OCI-LY7 (cell line): Measurements from ENCODE around the gene B3GLCT. TPM values are rescaled to one million over a fixed set of nuclear protein-coding genes. Genes with fewer than 3 reads are reported as not detected.

Experiments used
- BruUV-seq: library from RNA; stranded (reverse); fragments of 400-500 nt; replicated peaks from 2 replicates; lab custom pipeline; 2021; lab: Mats Ljungman, UMichigan
- CTCF ChIA-PET: fragments of 300-600 bp; sonication (Branson Sonifier 250); formaldehyde crosslinking; loops from one replicate; lab custom pipeline; 2022; ENCODE audit warnings: antibody characterized with exemption; ENCODE audit not compliant: unreplicated experiment; lab: Charles Lee
- POLR2A ChIA-PET: fragments of 300-600 bp; sonication (Branson Sonifier 250); formaldehyde crosslinking; loops from one replicate; lab custom pipeline; 2022; ENCODE audit warnings: antibody characterized with exemption; lab: Charles Lee
- DNase-seq: peaks from one replicate; pipeline ENCODE4 v3.0.0-alpha.2; 2015; ENCODE audit warnings: low spot score
- H2AFZ ChIP-seq: fragments of 200-600 bp; sonication (generic), shearing (Covaris generic); 2 replicates; pipeline ENCODE4 v1.6.1; 2014; ENCODE audit warnings: mild to moderate bottlenecking, antibody characterized with exemption, low read length, moderate library complexity
- H3K27ac ChIP-seq: fragments of 200-600 bp; sonication (generic); 2 replicates; pipeline ENCODE4 v1.5.1; 2014; ENCODE audit warnings: mixed run types, low read depth, mild to moderate bottlenecking, moderate library complexity, low read length, inconsistent platforms; ENCODE audit not compliant: poor library complexity, severe bottlenecking
- H3K36me3 ChIP-seq: fragments of 200-600 bp; sonication (generic); 2 replicates; pipeline ENCODE4 v1.6.1; 2014; ENCODE audit warnings: mild to moderate bottlenecking, antibody characterized with exemption, low read length, moderate library complexity, mixed read lengths; ENCODE audit not compliant: insufficient read depth
- H3K4me1 ChIP-seq: fragments of 200-600 bp; sonication (generic); 2 replicates; pipeline ENCODE4 v1.5.1; 2014; ENCODE audit warnings: mild to moderate bottlenecking, low read length; ENCODE audit not compliant: insufficient read depth, poor library complexity, severe bottlenecking
- H3K4me2 ChIP-seq: fragments of 200-600 bp; sonication (generic); 2 replicates; pipeline ENCODE4 v1.6.1; 2014; ENCODE audit warnings: mild to moderate bottlenecking, low read length
- H3K4me3 ChIP-seq: fragments of 200-600 bp; sonication (generic); 2 replicates; pipeline ENCODE4 v1.5.1; 2014; ENCODE audit warnings: mild to moderate bottlenecking, low read depth, low read length; ENCODE audit not compliant: poor library complexity, severe bottlenecking
- H3K79me2 ChIP-seq: fragments of 200-600 bp; sonication (generic); 2 replicates; pipeline ENCODE4 v1.6.1; 2016; ENCODE audit warnings: low read depth, mild to moderate bottlenecking, low read length, moderate library complexity, mixed read lengths; ENCODE audit not compliant: insufficient read depth
- H3K9me2 ChIP-seq: fragments of 200-600 bp; sonication (generic); 2 replicates; pipeline ENCODE4 v1.6.1; 2016; ENCODE audit warnings: mild to moderate bottlenecking, low read length, mixed read lengths; ENCODE audit not compliant: insufficient read depth
- H3K9me3 ChIP-seq: fragments of 200-600 bp; sonication (generic); 2 replicates; pipeline ENCODE4 v1.6.1; 2014; ENCODE audit warnings: mild to moderate bottlenecking, mixed run types, low read length, mixed read lengths
- H4K20me1 ChIP-seq: fragments of 200-600 bp; sonication (generic); 2 replicates; pipeline ENCODE4 v1.6.1; 2014; ENCODE audit warnings: mild to moderate bottlenecking, antibody characterized with exemption, low read length, moderate library complexity, mixed read lengths; ENCODE audit not compliant: insufficient read depth
- CTCF ChIP-seq: fragments of 200-600 bp; sonication (generic); conservative IDR thresholded peaks from 2 replicates; pipeline ENCODE4 v1.5.1; 2014; ENCODE audit warnings: mild to moderate bottlenecking, antibody characterized with exemption, low read length, moderate library complexity, mixed read lengths
- EZH2phosphoT487 ChIP-seq: fragments of 200-600 bp; sonication (generic); IDR thresholded peaks from 2 replicates; pipeline ENCODE4 v1.6.1; 2018; ENCODE audit warnings: low read depth, borderline replicate concordance, mild to moderate bottlenecking, mixed run types, antibody characterized with exemption, low read length, moderate library complexity, mixed read lengths
- intact Hi-C: fragments of 100-400 bp; cut with micrococcal nuclease; formaldehyde crosslinking; loops from one replicate; pipeline ENCODE4 v1.10.0; 2022; ENCODE audit not compliant: unreplicated experiment
- total RNA-seq, 2 experiments: library from RNA; depleted of rRNA in 1 of 2; stranded (reverse); fragments of >200 nt in 1 of 2; shearing (Covaris generic) in 1 of 2; gene quantifications; 2 replicates each; pipeline ENCODE4 v1.2.3, GENCODE V29; 2014 to 2022

B3GLCT gene
- total RNA-seq, 2 experiments from 2014 or later: 3.7 to 4.3 TPM

GRCh38 chr13:31328549-31329235 lies 128.9 kb downstream of the B3GLCT start:
- peaks cover 44% of the 10 kb centered on the region for H3K4me1 ChIP-seq
- no peak for TF ChIP-seq EZH2phosphoT487
- TF ChIP-seq CTCF: no peak
- no peaks in the 10 kb centered on the region; the same call in 1 of the 2 replicates for H3K9me3 ChIP-seq
- no peak overlapping the region for H3K27ac ChIP-seq
- ChIA-PET POLR2A (interaction anchor here (0.6 kb wide), 2 partner anchors 17 to 742 kb away, joined by 3 read pairs; no protein-coding TSS in a partner anchor), CTCF (no interaction called here)
- H3K79me2 ChIP-seq: no peaks in the 10 kb centered on the region
- H3K4me3 ChIP-seq: no peak overlapping the region
- intact Hi-C loops: no loop called here
- H2AFZ ChIP-seq: peak overlapping the region; percentile 6; the same call in 1 of the 2 replicates
- no peak for DNase-seq
- H4K20me1 ChIP-seq: no peaks in the 10 kb centered on the region
- no peak overlapping the region for H3K4me2 ChIP-seq
- no peaks in the 10 kb centered on the region for H3K9me2 ChIP-seq
- BruUV-seq: no TSS peak
- H3K36me3 ChIP-seq: peaks cover 8% of the 10 kb centered on the region

GRCh38 chr13:31330236-31330635 lies 130.5 kb downstream of the B3GLCT start:
- no peak overlapping the region for H3K27ac ChIP-seq
- no peak overlapping the region for H3K4me3 ChIP-seq
- no peak for DNase-seq
- H3K4me1 ChIP-seq: peaks cover 30% of the 10 kb centered on the region
- intact Hi-C loops: no loop called here
- ChIA-PET CTCF (no interaction called here), POLR2A (interaction anchor here (0.7 to 1.1 kb wide), 2 partner anchors 11 to 352 kb away, joined by 3 to 6 read pairs; no protein-coding TSS in a partner anchor)
- peaks cover 1% of the 10 kb centered on the region; the same call in 1 of the 2 replicates for H3K36me3 ChIP-seq
- H3K4me2 ChIP-seq: no peak overlapping the region
- H4K20me1 ChIP-seq: no peaks in the 10 kb centered on the region
- no peaks in the 10 kb centered on the region for H3K9me2 ChIP-seq
- TF ChIP-seq EZH2phosphoT487: no peak
- no peak for TF ChIP-seq CTCF
- no peaks in the 10 kb centered on the region; the same call in 1 of the 2 replicates for H3K9me3 ChIP-seq
- no peaks in the 10 kb centered on the region for H3K79me2 ChIP-seq
- no TSS peak for BruUV-seq
- H2AFZ ChIP-seq: no peak overlapping the region

- H3K9me2 ChIP-seq: no peaks in the 10 kb centered on the region
- no peak for DNase-seq
- CTCF ChIA-PET: no interaction called here
- no peak for TF ChIP-seq EZH2phosphoT487
- H3K36me3 ChIP-seq: no peaks in the 10 kb centered on the region
- H3K79me2 ChIP-seq: no peaks in the 10 kb centered on the region
- POLR2A ChIA-PET: interaction anchor here (0.7 to 1.1 kb wide), 2 partner anchors 10 to 11 kb away, joined by 3 to 5 read pairs; no protein-coding TSS in a partner anchor
- peaks cover 22% of the 10 kb centered on the region for H3K4me1 ChIP-seq
- no peaks in the 10 kb centered on the region for H4K20me1 ChIP-seq
- H3K9me3 ChIP-seq: no peaks in the 10 kb centered on the region; the same call in 1 of the 2 replicates
- H2AFZ ChIP-seq: no peak overlapping the region
- no peak overlapping the region for H3K4me3 ChIP-seq
- H3K27ac ChIP-seq: no peak overlapping the region
- intact Hi-C loops: no loop called here
- BruUV-seq: no TSS peak
- no peak overlapping the region for H3K4me2 ChIP-seq
Observed at GRCh38 chr13:31331068-31331467, 131.3 kb downstream of the B3GLCT start.
